Nephron progenitor cell (in vitro differentiated cells): ENCODE data around the gene ANKRD53.
A peak's percentile ranks its signal among the peaks of the same experiment; 100 is the strongest.

ENCODE experiments used
- DNase-seq: peaks from one replicate; pipeline ENCODE4 v3.0.0; 2021
- H3K27ac Mint-ChIP-seq: 2 replicates; pipeline ENCODE4 v1.8.0; 2021; ENCODE audit warnings: mild to moderate bottlenecking, moderate library complexity, mixed read lengths
- H3K27me3 Mint-ChIP-seq: 2 replicates; pipeline ENCODE4 v1.8.0; 2021; ENCODE audit warnings: mild to moderate bottlenecking, low read depth, mixed read lengths; ENCODE audit not compliant: poor library complexity
- H3K36me3 Mint-ChIP-seq: 2 replicates; pipeline ENCODE4 v1.8.0; 2021; ENCODE audit warnings: low read depth, mixed read lengths
- H3K4me1 Mint-ChIP-seq: 2 replicates; pipeline ENCODE4 v1.8.0; 2021; ENCODE audit warnings: mixed read lengths
- H3K4me3 Mint-ChIP-seq: 2 replicates; pipeline ENCODE4 v1.8.0; 2021; ENCODE audit warnings: mild to moderate bottlenecking, moderate library complexity, mixed read lengths
- H3K9me3 Mint-ChIP-seq: 2 replicates; pipeline ENCODE4 v1.8.0; 2021; ENCODE audit warnings: mild to moderate bottlenecking, moderate library complexity, mixed read lengths
- CTCF ChIP-seq: fragments of 200-600 bp; sonication (generic); IDR thresholded peaks from 2 replicates; pipeline ENCODE4 v1.5.0; 2021; ENCODE audit warnings: antibody characterized with exemption

Gene ANKRD53

GRCh38 chr2:70984228-70984575 is 5.8 kb downstream of the ANKRD53 start:
- TF ChIP-seq CTCF: no peak
- Mint-ChIP-seq H3K9me3 (no peaks in the 10 kb centered on the region), H3K36me3 (peaks cover 28% of the 10 kb centered on the region), H3K4me1 (peaks cover 19% of the 10 kb centered on the region), H3K4me3 (no peak overlapping the region), H3K27ac (no peak overlapping the region), H3K27me3 (peaks cover 9% of the 10 kb centered on the region)
- no peak for DNase-seq

- peak; percentile 76 for TF ChIP-seq CTCF
- peak; percentile 77 for DNase-seq
- Mint-ChIP-seq H3K36me3 (peaks cover 28% of the 10 kb centered on the region), H3K4me1 (peaks cover 19% of the 10 kb centered on the region), H3K4me3 (no peak overlapping the region), H3K9me3 (no peaks in the 10 kb centered on the region), H3K27ac (no peak overlapping the region), H3K27me3 (peaks cover 9% of the 10 kb centered on the region)
Measured at GRCh38 chr2:70984576-70985282, 6.3 kb downstream of the ANKRD53 start.

- no peak for DNase-seq
- peaks cover 9% of the 10 kb centered on the region for H3K27me3 Mint-ChIP-seq
- H3K36me3 Mint-ChIP-seq: peaks cover 28% of the 10 kb centered on the region
- no peaks in the 10 kb centered on the region for H3K9me3 Mint-ChIP-seq
- TF ChIP-seq CTCF: no peak
- H3K4me3 Mint-ChIP-seq: no peak overlapping the region
- no peak overlapping the region for H3K27ac Mint-ChIP-seq
- peaks cover 19% of the 10 kb centered on the region for H3K4me1 Mint-ChIP-seq
Measured at GRCh38 chr2:70985283-70985688, 6.9 kb downstream of the ANKRD53 start.

- no peak for DNase-seq
- H3K36me3 Mint-ChIP-seq: peaks cover 28% of the 10 kb centered on the region
- H3K27me3 Mint-ChIP-seq: peaks cover 9% of the 10 kb centered on the region
- no peaks in the 10 kb centered on the region for H3K9me3 Mint-ChIP-seq
- no peak overlapping the region for H3K27ac Mint-ChIP-seq
- no peak for TF ChIP-seq CTCF
- peaks cover 19% of the 10 kb centered on the region for H3K4me1 Mint-ChIP-seq
- H3K4me3 Mint-ChIP-seq: no peak overlapping the region
Measured at GRCh38 chr2:70985956-70986355, 7.5 kb downstream of the ANKRD53 start.

GRCh38 chr2:70986499-70987189 is 8.2 kb downstream of the ANKRD53 start:
- Mint-ChIP-seq H3K4me1 (peaks cover 19% of the 10 kb centered on the region), H3K27me3 (peaks cover 9% of the 10 kb centered on the region), H3K27ac (peak overlapping the region; percentile 18), H3K4me3 (no peak overlapping the region), H3K9me3 (no peaks in the 10 kb centered on the region), H3K36me3 (peaks cover 31% of the 10 kb centered on the region)
- no peak for DNase-seq
- no peak for TF ChIP-seq CTCF

- H3K27ac Mint-ChIP-seq: no peak overlapping the region
- peaks cover 9% of the 10 kb centered on the region for H3K27me3 Mint-ChIP-seq
- no peak for DNase-seq
- no peak for TF ChIP-seq CTCF
- H3K9me3 Mint-ChIP-seq: no peaks in the 10 kb centered on the region
- peaks cover 19% of the 10 kb centered on the region for H3K4me1 Mint-ChIP-seq
- no peak overlapping the region for H3K4me3 Mint-ChIP-seq
- H3K36me3 Mint-ChIP-seq: peaks cover 33% of the 10 kb centered on the region
Measured at GRCh38 chr2:70987386-70987785, 9.0 kb downstream of the ANKRD53 start.
